Measurements from ENCODE around the gene TOP3A. TPM values are rescaled to one million over a fixed set of nuclear protein-coding genes. Genes with fewer than 3 reads are reported as not detected.

TOP3A gene
- total and polyA plus RNA-seq, 2 of the 13 experiments (the other 11 are each of a cell fraction or from before 2014, with no cell fraction given), result 16.9 to 36.8 TPM

DNA sequence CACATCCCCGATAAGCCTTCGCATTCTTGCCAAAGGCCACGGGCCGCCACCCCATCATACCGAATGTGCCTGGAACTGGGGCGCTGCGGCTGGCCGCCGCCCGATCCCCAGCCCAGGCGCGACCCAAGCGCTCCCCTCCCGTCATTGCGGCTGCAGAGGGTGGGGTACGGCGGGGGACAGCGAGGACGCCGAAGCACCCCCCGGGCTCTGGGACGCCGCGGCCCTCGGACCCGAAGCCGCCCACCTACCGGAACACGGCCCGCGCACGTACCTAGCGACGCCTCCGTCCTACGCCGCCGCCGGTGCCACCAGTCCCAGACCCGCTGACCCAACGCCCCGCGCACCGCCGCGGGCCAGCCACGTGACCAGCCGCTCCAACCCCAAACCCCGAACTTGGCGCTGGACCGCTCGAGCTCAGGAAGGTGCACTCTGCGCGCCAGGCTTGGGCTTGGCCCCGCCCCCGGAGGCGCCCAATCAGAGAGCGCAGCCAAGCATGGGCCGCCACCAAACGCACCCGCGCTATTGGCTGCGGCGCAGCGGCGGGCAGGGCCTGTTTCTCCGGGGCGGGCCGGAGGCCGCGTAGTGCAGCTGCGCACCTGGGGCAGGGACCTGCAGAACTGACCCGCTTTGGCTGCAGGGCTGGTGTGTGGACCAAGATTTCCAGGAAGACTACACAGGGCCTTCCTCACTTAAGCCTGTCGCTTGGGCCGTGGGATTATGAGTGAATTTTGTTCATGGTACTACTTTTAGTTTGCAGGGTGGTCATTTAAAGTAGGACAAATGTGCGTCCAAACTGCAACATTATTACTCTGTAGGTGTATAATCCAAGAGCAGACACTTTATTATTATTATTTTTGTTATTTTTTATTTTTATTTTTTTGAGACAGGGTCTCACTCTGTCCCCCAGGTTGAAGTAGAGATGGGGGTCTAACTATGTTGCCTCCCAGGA is 48.6 kb upstream of the TOP3A start, which contains the start of gene SHMT1 (continued):
- TF ChIP-seq, protein P1, sequence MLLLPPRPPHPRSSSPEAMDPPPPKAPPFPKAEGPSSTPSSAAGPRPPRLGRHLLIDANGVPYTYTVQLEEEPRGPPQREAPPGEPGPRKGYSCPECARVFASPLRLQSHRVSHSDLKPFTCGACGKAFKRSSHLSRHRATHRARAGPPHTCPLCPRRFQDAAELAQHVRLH (CRISPR knock-in tag; IDR thresholded peaks at IDR 0.05; ENCODE audit: borderline replicate concordance, low read depth), result no peak
- TF ChIP-seq ZNF33B (CRISPR knock-in tag; IDR thresholded peaks at IDR 0.05) (no peak), PHF21A (CRISPR knock-in tag; IDR thresholded peaks at IDR 0.05) (peak; percentile 79; the same call in 1 of the 2 replicates), ZBTB8A (CRISPR knock-in tag; IDR thresholded peaks at IDR 0.05; ENCODE audit: borderline replicate concordance, low read depth) (no peak), MAFG (CRISPR knock-in tag; IDR thresholded peaks at IDR 0.05) (no peak), HOXD1 (CRISPR knock-in tag; IDR thresholded peaks at IDR 0.05) (peak; percentile 82; the same call in 1 of the 2 replicates), FOSL1 (CRISPR knock-in tag; IDR thresholded peaks at IDR 0.05; ENCODE audit: borderline replicate concordance) (no peak), ZNF777 (CRISPR knock-in tag; IDR thresholded peaks at IDR 0.05) (peak; percentile 80), YY1 (IDR thresholded peaks at IDR 0.05; ENCODE audit: insufficient read depth, insufficient replicate concordance, low read depth, low read length) (no peak), NPAS2 (CRISPR knock-in tag; IDR thresholded peaks at IDR 0.05; ENCODE audit: borderline replicate concordance) (no peak)
- TF ChIP-seq, protein P2, sequence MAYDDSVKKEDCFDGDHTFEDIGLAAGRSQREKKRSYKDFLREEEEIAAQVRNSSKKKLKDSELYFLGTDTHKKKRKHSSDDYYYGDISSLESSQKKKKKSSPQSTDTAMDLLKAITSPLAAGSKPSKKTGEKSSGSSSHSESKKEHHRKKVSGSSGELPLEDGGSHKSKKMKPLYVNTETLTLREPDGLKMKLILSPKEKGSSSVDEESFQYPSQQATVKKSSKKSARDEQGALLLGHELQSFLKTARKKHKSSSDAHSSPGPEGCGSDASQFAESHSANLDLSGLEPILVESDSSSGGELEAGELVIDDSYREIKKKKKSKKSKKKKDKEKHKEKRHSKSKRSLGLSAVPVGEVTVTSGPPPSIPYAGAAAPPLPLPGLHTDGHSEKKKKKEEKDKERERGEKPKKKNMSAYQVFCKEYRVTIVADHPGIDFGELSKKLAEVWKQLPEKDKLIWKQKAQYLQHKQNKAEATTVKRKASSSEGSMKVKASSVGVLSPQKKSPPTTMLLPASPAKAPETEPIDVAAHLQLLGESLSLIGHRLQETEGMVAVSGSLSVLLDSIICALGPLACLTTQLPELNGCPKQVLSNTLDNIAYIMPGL (CRISPR knock-in tag; IDR thresholded peaks at IDR 0.05; ENCODE audit: borderline replicate concordance in 1 of 2, low read depth in 1 of 2), result peak; percentile 29 to 89; a peak in 2 of 4 replicates
- TF ChIP-seq, protein P3, sequence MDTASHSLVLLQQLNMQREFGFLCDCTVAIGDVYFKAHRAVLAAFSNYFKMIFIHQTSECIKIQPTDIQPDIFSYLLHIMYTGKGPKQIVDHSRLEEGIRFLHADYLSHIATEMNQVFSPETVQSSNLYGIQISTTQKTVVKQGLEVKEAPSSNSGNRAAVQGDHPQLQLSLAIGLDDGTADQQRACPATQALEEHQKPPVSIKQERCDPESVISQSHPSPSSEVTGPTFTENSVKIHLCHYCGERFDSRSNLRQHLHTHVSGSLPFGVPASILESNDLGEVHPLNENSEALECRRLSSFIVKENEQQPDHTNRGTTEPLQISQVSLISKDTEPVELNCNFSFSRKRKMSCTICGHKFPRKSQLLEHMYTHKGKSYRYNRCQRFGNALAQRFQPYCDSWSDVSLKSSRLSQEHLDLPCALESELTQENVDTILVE (CRISPR knock-in tag; IDR thresholded peaks at IDR 0.05), result no peak
- TF ChIP-seq, protein P4, sequence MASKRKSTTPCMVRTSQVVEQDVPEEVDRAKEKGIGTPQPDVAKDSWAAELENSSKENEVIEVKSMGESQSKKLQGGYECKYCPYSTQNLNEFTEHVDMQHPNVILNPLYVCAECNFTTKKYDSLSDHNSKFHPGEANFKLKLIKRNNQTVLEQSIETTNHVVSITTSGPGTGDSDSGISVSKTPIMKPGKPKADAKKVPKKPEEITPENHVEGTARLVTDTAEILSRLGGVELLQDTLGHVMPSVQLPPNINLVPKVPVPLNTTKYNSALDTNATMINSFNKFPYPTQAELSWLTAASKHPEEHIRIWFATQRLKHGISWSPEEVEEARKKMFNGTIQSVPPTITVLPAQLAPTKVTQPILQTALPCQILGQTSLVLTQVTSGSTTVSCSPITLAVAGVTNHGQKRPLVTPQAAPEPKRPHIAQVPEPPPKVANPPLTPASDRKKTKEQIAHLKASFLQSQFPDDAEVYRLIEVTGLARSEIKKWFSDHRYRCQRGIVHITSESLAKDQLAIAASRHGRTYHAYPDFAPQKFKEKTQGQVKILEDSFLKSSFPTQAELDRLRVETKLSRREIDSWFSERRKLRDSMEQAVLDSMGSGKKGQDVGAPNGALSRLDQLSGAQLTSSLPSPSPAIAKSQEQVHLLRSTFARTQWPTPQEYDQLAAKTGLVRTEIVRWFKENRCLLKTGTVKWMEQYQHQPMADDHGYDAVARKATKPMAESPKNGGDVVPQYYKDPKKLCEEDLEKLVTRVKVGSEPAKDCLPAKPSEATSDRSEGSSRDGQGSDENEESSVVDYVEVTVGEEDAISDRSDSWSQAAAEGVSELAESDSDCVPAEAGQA (IDR thresholded peaks at IDR 0.05; ENCODE audit: low read depth), result no peak
- TF ChIP-seq, protein P4 (CRISPR knock-in tag; IDR thresholded peaks at IDR 0.05; ENCODE audit: borderline replicate concordance), result peak; percentile 91

Measured in HepG2 (cell line).